HT-29 (cell line): ENCODE data around the gene ETV7. TPM values are rescaled to one million over a fixed set of nuclear protein-coding genes. Genes with fewer than 3 reads are reported as not detected.
"Not testable (repeated sequence)": the region's sequence is repeated elsewhere in the genome, so short reads cannot be mapped to it uniquely, and the experiment has no call there.

Experiments used
- DNase-seq: peaks from one replicate; pipeline ENCODE4 v3.0.0-alpha.2; 2015; ENCODE audit warnings: low spot score
- total RNA-seq: library from RNA; depleted of rRNA; stranded (reverse); fragments of >200 nt; shearing (Covaris generic); gene quantifications from 2 replicates; pipeline ENCODE4 v1.2.3, GENCODE V29; 2014; rRNA removed

Gene ETV7
- 0.34 and 1.3 TPM in 2 replicates for total RNA-seq

- DNase-seq, result peak; percentile 23
Observed at GRCh38 chr6:36387440-36388303, at the start of gene ETV7. ETV7 (minus strand) TSS chr6:36387669; CDS start chr6:36387541, 128 bp downstream.

GRCh38 chr6:36436466-36436865 lies 49.0 kb upstream of the ETV7 start:
- DNase-seq, result no peak

- no peak for DNase-seq
Observed at GRCh38 chr6:36432151-36432671, 44.7 kb upstream of the ETV7 start.

- DNase-seq, result no peak
Observed at GRCh38 chr6:36431197-36431596, 43.7 kb upstream of the ETV7 start.

- DNase-seq, result no peak
Observed at GRCh38 chr6:36430351-36430750, 42.9 kb upstream of the ETV7 start.

GRCh38 chr6:36428911-36429310 lies 41.4 kb upstream of the ETV7 start:
- no peak for DNase-seq

GRCh38 chr6:36426622-36427021 lies 39.2 kb upstream of the ETV7 start:
- DNase-seq, result no peak

- DNase-seq, result peak; percentile 99
Observed at GRCh38 chr6:36423101-36423824, 35.8 kb upstream of the ETV7 start.

- no peak for DNase-seq
Observed at GRCh38 chr6:36422714-36423100, 35.2 kb upstream of the ETV7 start.

- no peak for DNase-seq
Observed at GRCh38 chr6:36419310-36419709, 31.8 kb upstream of the ETV7 start.

GRCh38 chr6:36418558-36418957 lies 31.1 kb upstream of the ETV7 start:
- no peak for DNase-seq

GRCh38 chr6:36414481-36414880 lies 27.0 kb upstream of the ETV7 start:
- DNase-seq, result no peak

- DNase-seq, result no peak
Observed at GRCh38 chr6:36413489-36414480, 26.3 kb upstream of the ETV7 start.

GRCh38 chr6:36409718-36410117 lies 22.2 kb upstream of the ETV7 start:
- DNase-seq, result not testable (repeated sequence)

GRCh38 chr6:36404164-36404563 lies 16.7 kb upstream of the ETV7 start:
- DNase-seq, result no peak

GRCh38 chr6:36402481-36402880 lies 15.0 kb upstream of the ETV7 start:
- DNase-seq, result no peak

- DNase-seq, result no peak
Observed at GRCh38 chr6:36399970-36400369, 12.5 kb upstream of the ETV7 start.

- DNase-seq, result no peak
Observed at GRCh38 chr6:36392621-36393020, 5.2 kb upstream of the ETV7 start.

GRCh38 chr6:36389353-36389752 lies 1.9 kb upstream of the ETV7 start:
- no peak for DNase-seq

GRCh38 chr6:36386495-36387439 lies 702 bp downstream of the ETV7 start:
- DNase-seq, result peak; percentile 45
